ENCODE data around the gene ETV3. TPM values are rescaled to one million over a fixed set of nuclear protein-coding genes. Genes with fewer than 3 reads are reported as not detected.
"Not testable (repeated sequence)": the region's sequence is repeated elsewhere in the genome, so short reads cannot be mapped to it uniquely, and the experiment has no call there.

Gene ETV3
- total RNA-seq, 1 experiment from 2014 or later: 36.3 TPM

- Mint-ChIP-seq H3K27me3 (ENCODE audit: low read depth) (peaks cover 9% of the 10 kb centered on the region), H3K27ac (peak within 1 kb of the TSS in 2 of 3 experiments; percentile 85 to 87; a peak in 3 of 7 replicates), H3K4me3 (no peak within 1 kb of the TSS; a peak in 1 of 5 replicates), H3K36me3 (ENCODE audit: insufficient read depth in 1 of 3, low read depth in 3 of 3) (no peaks in the 10 kb centered on the region), H3K4me1 (peaks cover 9 to 18% of the 10 kb centered on the region in 2 experiments), H3K9me3 (no peaks in the 10 kb centered on the region)
- Histone ChIP-seq H4K91ac (ENCODE audit: insufficient read length, low read depth, low read length) (no peak within 1 kb of the TSS), H3K4me2 (ENCODE audit: insufficient read depth, insufficient read length, low read length) (no peak within 1 kb of the TSS), H2BK12ac (ENCODE audit: insufficient read length, low read depth, low read length) (no peak within 1 kb of the TSS), H3K9ac (ENCODE audit: extremely low read depth, insufficient read length, low read length) (no peak within 1 kb of the TSS), H3K23me2 (ENCODE audit: insufficient read length, low read depth, low read length, poor library complexity, severe bottlenecking) (no peaks in the 10 kb centered on the region), H3K27me3 (ENCODE audit: insufficient read depth, low read length) (no peaks in the 10 kb centered on the region), H3K14ac (ENCODE audit: insufficient read depth, low read length) (no peak within 1 kb of the TSS), H2AK5ac (ENCODE audit: insufficient read length, low read length) (no peak within 1 kb of the TSS), H3T11ph (ENCODE audit: low read length) (no peak within 1 kb of the TSS), H3K18ac (ENCODE audit: insufficient read length, low read depth, low read length) (no peak within 1 kb of the TSS), H3K4me1 (ENCODE audit: insufficient read depth, low read length) (no peaks in the 10 kb centered on the region), H2BK120ac (ENCODE audit: low read depth, low read length, poor library complexity, severe bottlenecking) (no peak within 1 kb of the TSS), H3K4ac (ENCODE audit: low read depth, low read length) (no peak within 1 kb of the TSS), H3K27ac (ENCODE audit: insufficient read length, low read depth, low read length) (no peak within 1 kb of the TSS), H3K79me1 (ENCODE audit: insufficient read depth, low read depth, low read length, poor library complexity, severe bottlenecking) (no peaks in the 10 kb centered on the region), H3K79me2 (ENCODE audit: insufficient read depth, low read length) (no peaks in the 10 kb centered on the region), H4K20me1 (ENCODE audit: control insufficient read depth, insufficient read depth, insufficient read length) (no peaks in the 10 kb centered on the region), H4K8ac (replicated peaks; ENCODE audit: insufficient read length, low read depth, low read length) (no peak within 1 kb of the TSS), H4K5ac (ENCODE audit: insufficient read length, low read depth, low read length) (no peak within 1 kb of the TSS), H2BK20ac (ENCODE audit: low read depth, low read length, poor library complexity, severe bottlenecking) (no peak within 1 kb of the TSS), H3K56ac (ENCODE audit: insufficient read length, low read depth, low read length) (no peak within 1 kb of the TSS), H2BK5ac (ENCODE audit: insufficient read length, low read length) (no peak within 1 kb of the TSS), H3K23ac (ENCODE audit: insufficient read length, low read depth, low read length) (no peak within 1 kb of the TSS), H2AFZ (ENCODE audit: low read length) (no peak within 1 kb of the TSS), H3K9me3 (ENCODE audit: control insufficient read depth, low read depth, low read length) (no peaks in the 10 kb centered on the region), H2BK15ac (ENCODE audit: low read depth, low read length) (no peak within 1 kb of the TSS)
- no peak for TF ChIP-seq CTCF (conservative IDR thresholded peaks at IDR 0.05)
- DNase-seq: no peak
- WGBS (ENCODE audit: extremely low coverage, insufficient read length, low lambda C conversion rate): no CpG with 5 or more reads among the region's 3 CpGs
These were observed 38.6 kb downstream of the ETV3 start, which contains the start of gene ETV3L for GRCh38 chr1:157099633-157100009. ETV3L (minus strand) TSS chr1:157099808; CDS start chr1:157099523, 285 bp downstream.

GRCh38 chr1:157098987-157099632, 39.1 kb downstream of the ETV3 start:
- WGBS (ENCODE audit: extremely low coverage, insufficient read length, low lambda C conversion rate): no CpG with 5 or more reads among the region's 17 CpGs
- H3K4me3 Mint-ChIP-seq, DNase-seq: not testable (repeated sequence)

More at GRCh38 chr1:157098987-157099632, 39.1 kb downstream of the ETV3 start:
- H3K27ac Mint-ChIP-seq: peak overlapping the region in 2 of 3 experiments; percentile 85 to 87; a peak in 3 of 7 replicates
- not testable (repeated sequence) for H2BK15ac ChIP-seq (ENCODE audit: low read depth, low read length); H3K36me3 Mint-ChIP-seq (ENCODE audit: insufficient read depth in 1 of 3, low read depth in 3 of 3); H3K27me3 Mint-ChIP-seq (ENCODE audit: low read depth); H3K9me3 Mint-ChIP-seq; H4K8ac ChIP-seq (replicated peaks; ENCODE audit: insufficient read length, low read depth, low read length); H3K23ac ChIP-seq (ENCODE audit: insufficient read length, low read depth, low read length); H2BK120ac ChIP-seq (ENCODE audit: low read depth, low read length, poor library complexity, severe bottlenecking); H3K9ac ChIP-seq (ENCODE audit: extremely low read depth, insufficient read length, low read length); H3K14ac ChIP-seq (ENCODE audit: insufficient read depth, low read length); H3K56ac ChIP-seq (ENCODE audit: insufficient read length, low read depth, low read length); H3K27me3 ChIP-seq (ENCODE audit: insufficient read depth, low read length); H3K79me2 ChIP-seq (ENCODE audit: insufficient read depth, low read length); H3K23me2 ChIP-seq (ENCODE audit: insufficient read length, low read depth, low read length, poor library complexity, severe bottlenecking); H3K4me1 ChIP-seq (ENCODE audit: insufficient read depth, low read length); H3K4ac ChIP-seq (ENCODE audit: low read depth, low read length); H3K27ac ChIP-seq (ENCODE audit: insufficient read length, low read depth, low read length); H2BK5ac ChIP-seq (ENCODE audit: insufficient read length, low read length); H4K5ac ChIP-seq (ENCODE audit: insufficient read length, low read depth, low read length); H3K9me3 ChIP-seq (ENCODE audit: control insufficient read depth, low read depth, low read length); H2AK5ac ChIP-seq (ENCODE audit: insufficient read length, low read length); H3K18ac ChIP-seq (ENCODE audit: insufficient read length, low read depth, low read length); H3K79me1 ChIP-seq (ENCODE audit: insufficient read depth, low read depth, low read length, poor library complexity, severe bottlenecking); H2BK20ac ChIP-seq (ENCODE audit: low read depth, low read length, poor library complexity, severe bottlenecking); H4K91ac ChIP-seq (ENCODE audit: insufficient read length, low read depth, low read length); H4K20me1 ChIP-seq (ENCODE audit: control insufficient read depth, insufficient read depth, insufficient read length); H3K4me2 ChIP-seq (ENCODE audit: insufficient read depth, insufficient read length, low read length); H2AFZ ChIP-seq (ENCODE audit: low read length); H2BK12ac ChIP-seq (ENCODE audit: insufficient read length, low read depth, low read length); H3T11ph ChIP-seq (ENCODE audit: low read length)
- peaks cover 10 to 17% of the 10 kb centered on the region in 2 experiments for H3K4me1 Mint-ChIP-seq
